Aorta (tissue), 5 donors: ENCODE data around the gene MFSD2A. TPM values are rescaled to one million over a fixed set of nuclear protein-coding genes. Genes with fewer than 3 reads are reported as not detected.

ENCODE experiments used
- ATAC-seq: fragments of 200-7000 bp; cut with Tn5 transposase; one replicate; pipeline ENCODE4 v1.9.1; 2022; ENCODE audit warnings: moderate library complexity; ENCODE audit not compliant: low FRiP score
- DNase-seq, 2 donors: peaks; one replicate each; pipeline ENCODE4 v3.0.0-alpha.2; 2020
- H3K27ac ChIP-seq, 2 donors: one replicate each; pipeline ENCODE4 v1.5.1; 2013; ENCODE audit warnings: low read length in 2 of 2, mild to moderate bottlenecking in 2 of 2, moderate library complexity in 2 of 2, control low read depth in 1 of 2, inconsistent platforms in 1 of 2, low read depth in 1 of 2
- H3K27me3 ChIP-seq, 2 donors: one replicate each; pipeline ENCODE4 v1.6.1; 2013; ENCODE audit warnings: control low read depth in 1 of 2, low read length in 1 of 2, mild to moderate bottlenecking in 1 of 2, moderate library complexity in 1 of 2; ENCODE audit not compliant: insufficient read depth in 2 of 2, control insufficient read depth in 1 of 2
- H3K36me3 ChIP-seq, 2 donors: one replicate each; pipeline ENCODE4 v1.6.1; 2013; ENCODE audit warnings: control low read depth in 1 of 2, low read length in 1 of 2, mild to moderate bottlenecking in 1 of 2; ENCODE audit not compliant: insufficient read depth in 2 of 2, control insufficient read depth in 1 of 2
- H3K4me1 ChIP-seq, 2 donors: one replicate each; pipeline ENCODE4 v1.6.1; 2013; ENCODE audit warnings: low read length in 2 of 2, control low read depth in 1 of 2, mild to moderate bottlenecking in 1 of 2, moderate library complexity in 1 of 2; ENCODE audit not compliant: insufficient read depth in 2 of 2, control insufficient read depth in 1 of 2
- H3K4me3 ChIP-seq, 2 donors: one replicate each; pipeline ENCODE4 v1.5.1; 2013; ENCODE audit warnings: low read length in 2 of 2, control low read depth in 1 of 2, mild to moderate bottlenecking in 1 of 2
- H3K9me3 ChIP-seq: one replicate; pipeline ENCODE4 v1.6.1; 2013; ENCODE audit warnings: mild to moderate bottlenecking, low read length; ENCODE audit not compliant: control insufficient read depth
- WGBS, 2 donors: extraction: QIAGEN DNeasy Blood & Tissue Kit; methylation state at CpG; one replicate each; pipeline ENCODE4 v1.1.7; 2013; 5-methylcytosine and 5-hydroxymethylcytosine counted together
- intact Hi-C, 2 donors: fragments of 100-400 bp; cut with DNase I; formaldehyde crosslinking; loops; one replicate each; pipeline versions ENCODE4 v1.14.2 to v1.15.0; 2022
- polyA plus RNA-seq, 2 donors: library from polyadenylated mRNA; stranded (reverse); fragments of 200-250 nt; gene quantifications; one replicate each; pipeline ENCODE4 v1.2.3, GENCODE V29; 2013
- total RNA-seq, 2 donors: library from RNA; stranded (reverse); fragmentation: NEBNext Ultra II Directional; extraction: Animal tissue kit (Norgen Biotek cat#: 25700); gene quantifications; one replicate each; pipeline ENCODE4 v1.2.1, GENCODE V29; 2021
- donor health status: healthy with polysubstance abuse.
- donor health status: Bipolar disorder and iron deficiency.
- donor health status: DM: no; HTN: no; CAD: no.
- donor health status: DM: no; HTN: no; CAD: no.
- donor health status: DM: yes; HTN: yes; CAD: no.

The MFSD2A gene
- total and polyA plus RNA-seq, 4 donors, result 0.31 to 3.3 (median 1.4) TPM

DNA sequence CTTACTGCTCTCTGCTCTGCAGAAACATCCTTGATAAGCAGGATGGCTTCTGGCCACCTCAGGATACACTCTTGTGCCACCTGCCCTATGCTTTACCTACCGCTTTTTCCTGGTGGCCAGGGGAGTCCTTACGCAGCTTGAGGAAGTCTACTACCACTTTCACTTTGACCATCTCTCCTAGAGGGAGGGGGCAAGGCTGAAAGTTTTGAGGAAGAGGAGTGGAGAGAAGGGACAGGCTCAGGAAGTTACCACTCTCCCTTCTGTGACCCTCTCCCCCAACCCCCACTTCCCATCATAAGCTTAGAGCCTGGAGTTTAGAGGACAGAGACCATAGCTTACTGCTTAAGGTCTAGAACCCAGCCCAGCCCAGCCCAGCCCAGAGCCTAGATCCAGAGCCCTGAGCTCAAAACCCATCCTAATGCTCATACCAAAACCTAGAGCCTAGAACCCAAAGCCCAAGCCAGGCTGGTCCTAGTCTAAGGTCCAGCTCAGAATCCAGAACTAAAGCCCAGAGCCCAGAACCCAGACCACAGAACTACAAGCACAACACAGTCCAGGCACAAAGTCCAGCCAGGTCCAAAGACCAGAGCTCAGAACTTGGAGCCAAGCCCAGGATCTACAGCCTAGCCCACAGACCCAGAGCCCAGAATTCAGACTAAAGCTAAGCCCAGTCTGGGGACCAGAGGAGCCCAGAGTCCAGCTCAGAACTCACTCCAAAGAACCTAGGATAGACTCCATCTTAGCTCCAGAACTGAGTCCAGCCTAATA lies 18.0 kb upstream of the MFSD2A start:
- Histone ChIP-seq H3K27me3 (no peaks in the 10 kb centered on the region), H3K4me1 (no peaks in the 10 kb centered on the region), H3K9me3 (no peaks in the 10 kb centered on the region), H3K27ac (no peak overlapping the region), H3K4me3 (no peak overlapping the region), H3K36me3 (no peaks in the 10 kb centered on the region)
- intact Hi-C loops, result no loop called here
- 92 to 96% methylated on average over 2 of the region's 2 CpGs for WGBS, 2 donors
- peak; percentile 37 for ATAC-seq
- peak in 1 of 2 donors; percentile 51 for DNase-seq

- Histone ChIP-seq H3K9me3 (no peaks in the 10 kb centered on the region), H3K4me1 (no peaks in the 10 kb centered on the region), H3K36me3 (no peaks in the 10 kb centered on the region), H3K27ac (no peak overlapping the region), H3K4me3 (no peak overlapping the region), H3K27me3 (no peaks in the 10 kb centered on the region)
- 96 to 97% methylated on average over 8 of the region's 8 CpGs for WGBS, 2 donors
- intact Hi-C loops, result no loop called here
- DNase-seq (no peak), ATAC-seq (no peak)
Measured at GRCh38 chr1:39938856-39939255, 16.1 kb upstream of the MFSD2A start.

DNA sequence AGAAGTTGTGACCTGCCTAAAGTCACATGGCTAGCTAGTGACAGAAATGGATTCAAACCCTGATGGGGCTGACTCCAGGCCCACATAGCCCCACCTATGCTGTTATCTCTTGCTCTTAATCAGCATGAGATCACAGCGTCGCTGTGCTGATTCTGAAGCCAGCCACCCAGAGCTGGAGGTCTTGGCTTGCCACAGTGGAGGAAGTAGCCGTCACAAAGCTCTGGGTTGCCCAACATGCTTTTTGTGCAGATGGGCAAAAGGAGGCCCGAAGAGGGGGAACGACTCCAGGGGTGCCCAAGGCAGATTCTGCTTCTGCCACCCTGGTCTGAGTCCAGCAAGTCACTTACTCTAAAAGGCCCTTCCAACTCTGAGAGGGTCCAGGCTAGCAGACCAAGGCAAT lies 14.7 kb upstream of the MFSD2A start:
- no peaks in the 10 kb centered on the region for H3K27me3 ChIP-seq
- DNase-seq, result peak in 1 of 2 donors; percentile 70
- no peaks in the 10 kb centered on the region for H3K4me1 ChIP-seq
- no peak overlapping the region for H3K4me3 ChIP-seq
- no peak overlapping the region for H3K27ac ChIP-seq
- intact Hi-C loops, result no loop called here
- WGBS, 2 donors, result 75 to 80% methylated on average over 5 of the region's 5 CpGs
- no peak for ATAC-seq
- no peaks in the 10 kb centered on the region for H3K9me3 ChIP-seq
- H3K36me3 ChIP-seq, result no peaks in the 10 kb centered on the region

- ATAC-seq, result peak; percentile 24
- no peak overlapping the region for H3K27ac ChIP-seq
- H3K4me1 ChIP-seq, result no peaks in the 10 kb centered on the region
- no peaks in the 10 kb centered on the region for H3K27me3 ChIP-seq
- WGBS, 2 donors, result 90 to 92% methylated on average over 9 of the region's 9 CpGs
- H3K4me3 ChIP-seq, result no peak overlapping the region
- H3K9me3 ChIP-seq, result no peaks in the 10 kb centered on the region
- H3K36me3 ChIP-seq, result no peaks in the 10 kb centered on the region
- DNase-seq, result no peak
- intact Hi-C loops, result no loop called here
Measured at GRCh38 chr1:39940980-39941871, 13.7 kb upstream of the MFSD2A start.

GRCh38 chr1:39943471-39944290 lies 11.3 kb upstream of the MFSD2A start:
- ATAC-seq, result no peak
- intact Hi-C loops, result no loop called here
- H3K4me3 ChIP-seq, result no peak overlapping the region
- H3K36me3 ChIP-seq, result no peaks in the 10 kb centered on the region
- WGBS, 2 donors, result 89 to 91% methylated on average over 14 of the region's 14 CpGs
- no peaks in the 10 kb centered on the region for H3K27me3 ChIP-seq
- no peak for DNase-seq
- no peak overlapping the region for H3K27ac ChIP-seq
- H3K9me3 ChIP-seq, result no peaks in the 10 kb centered on the region
- no peaks in the 10 kb centered on the region for H3K4me1 ChIP-seq

DNA sequence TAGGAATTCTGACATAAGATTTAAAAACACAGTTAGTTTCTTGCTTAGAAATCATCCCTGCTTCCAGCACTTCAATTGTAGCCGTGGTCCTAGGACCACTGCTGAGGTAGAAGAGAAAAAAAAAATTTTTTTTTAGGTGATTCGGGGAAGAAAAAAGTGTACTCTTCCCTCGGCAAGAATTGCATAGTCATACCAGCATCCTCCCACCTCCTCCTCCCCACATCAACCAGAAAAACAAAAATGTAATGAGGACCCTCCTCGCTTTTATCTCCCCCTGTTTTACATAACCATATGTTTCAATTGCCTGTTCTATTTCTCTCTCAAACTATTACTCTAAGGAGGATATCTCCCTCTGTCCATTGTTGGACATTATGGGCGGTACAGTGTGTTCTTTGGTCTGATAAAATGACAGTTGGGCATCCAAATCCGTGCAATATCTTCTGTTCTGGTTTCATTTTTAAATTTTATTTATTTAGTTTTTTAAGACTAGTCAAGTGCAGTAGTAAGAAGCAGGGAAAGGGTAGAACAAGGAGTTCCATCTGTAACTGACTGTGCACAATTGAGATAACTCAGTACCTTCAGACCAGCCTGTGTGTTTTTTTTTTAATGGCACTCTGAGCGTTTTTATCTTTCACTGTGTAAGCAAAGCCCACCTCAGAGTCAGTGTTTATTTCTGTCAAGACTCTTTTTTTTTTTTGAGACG lies 10.4 kb upstream of the MFSD2A start:
- intact Hi-C loops, result no loop called here
- Histone ChIP-seq H3K27me3 (no peaks in the 10 kb centered on the region), H3K27ac (no peak overlapping the region), H3K4me3 (no peak overlapping the region), H3K36me3 (no peaks in the 10 kb centered on the region), H3K9me3 (no peaks in the 10 kb centered on the region), H3K4me1 (no peaks in the 10 kb centered on the region)
- ATAC-seq (no peak), DNase-seq (no peak)
- WGBS, 2 donors, result 51 to 52% methylated on average over 8 of the region's 8 CpGs

DNA sequence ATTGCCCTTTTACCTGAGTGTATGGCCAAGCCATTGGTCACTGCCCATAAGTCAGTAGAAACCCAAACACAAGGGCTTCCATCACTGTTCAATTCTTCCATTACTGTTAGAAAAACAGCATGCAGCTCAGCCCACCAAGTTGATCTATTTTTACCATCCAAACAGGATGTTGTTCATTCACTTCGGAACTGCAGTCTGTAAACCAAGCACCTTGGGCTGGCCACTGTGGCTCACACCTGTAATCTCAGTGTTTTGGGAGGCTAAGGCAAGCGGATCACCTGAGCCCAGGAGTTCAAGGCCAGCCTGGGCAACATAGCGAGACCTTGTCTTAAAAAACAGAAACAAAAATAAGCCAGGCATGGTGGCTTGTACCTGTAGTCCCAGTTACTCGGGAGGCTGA lies 8.7 kb upstream of the MFSD2A start:
- H3K4me1 ChIP-seq, result no peaks in the 10 kb centered on the region
- H3K4me3 ChIP-seq, result no peak overlapping the region
- H3K27me3 ChIP-seq, result no peaks in the 10 kb centered on the region
- no peak for DNase-seq
- no peaks in the 10 kb centered on the region for H3K36me3 ChIP-seq
- H3K9me3 ChIP-seq, result no peaks in the 10 kb centered on the region
- H3K27ac ChIP-seq, result no peak overlapping the region
- ATAC-seq, result no peak
- 80 to 84% methylated on average over 4 of the region's 4 CpGs for WGBS, 2 donors
- intact Hi-C loops, result no loop called here

DNA sequence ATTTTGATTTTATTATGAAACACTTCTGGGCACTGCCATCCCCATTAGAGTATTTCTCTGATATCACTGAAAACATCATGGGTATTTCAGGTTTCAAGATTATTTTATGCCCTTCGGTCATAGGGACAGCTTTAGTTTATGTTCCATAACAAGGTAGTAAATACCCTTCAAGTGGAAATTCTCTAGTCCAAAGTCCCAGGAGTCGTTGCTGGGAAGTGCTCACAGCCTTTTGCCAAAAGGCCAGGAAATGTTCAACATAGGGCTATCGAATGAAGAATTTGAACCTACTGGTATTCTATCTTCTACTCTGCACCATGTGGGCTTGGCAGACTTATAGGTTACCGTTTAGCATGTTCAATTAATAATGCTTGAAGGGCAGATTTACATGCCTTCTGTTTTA lies 7.7 kb upstream of the MFSD2A start:
- no peaks in the 10 kb centered on the region for H3K9me3 ChIP-seq
- intact Hi-C loops, result no loop called here
- H3K27ac ChIP-seq, result no peak overlapping the region
- H3K4me3 ChIP-seq, result no peak overlapping the region
- DNase-seq, result no peak
- H3K27me3 ChIP-seq, result no peaks in the 10 kb centered on the region
- H3K4me1 ChIP-seq, result no peaks in the 10 kb centered on the region
- no peaks in the 10 kb centered on the region for H3K36me3 ChIP-seq
- WGBS, 2 donors, result 72 to 73% methylated on average over 4 of the region's 4 CpGs
- no peak for ATAC-seq
